Activated T-helper 17 cell treated with anti-CD3 and anti-CD28 coated beads, Interleukin-2, amount 50 U/mL, for 72 hours (primary cell): ENCODE data around the gene CHMP2A. TPM values are rescaled to one million over a fixed set of nuclear protein-coding genes. Genes with fewer than 3 reads are reported as not detected.

Source experiments
- ATAC-seq: fragments of 150-1000 bp; cut with Tn5 transposase; replicated peaks from 2 replicates; pipeline ENCODE4 v1.10.0; 2021; ENCODE audit warnings: mild to moderate bottlenecking, moderate library complexity
- H3K27ac Mint-ChIP-seq: one replicate; pipeline ENCODE4 v1.8.0; 2022; ENCODE audit warnings: mixed read lengths
- H3K27me3 Mint-ChIP-seq: one replicate; pipeline ENCODE4 v1.8.0; 2022; ENCODE audit warnings: mixed read lengths
- H3K36me3 Mint-ChIP-seq: one replicate; pipeline ENCODE4 v1.8.0; 2022; ENCODE audit warnings: low read depth, mild to moderate bottlenecking, mixed read lengths
- H3K4me1 Mint-ChIP-seq: one replicate; pipeline ENCODE4 v1.8.0; 2022; ENCODE audit warnings: mixed read lengths
- H3K4me3 Mint-ChIP-seq: one replicate; pipeline ENCODE4 v1.8.0; 2022; ENCODE audit warnings: mild to moderate bottlenecking, mixed read lengths
- H3K9me3 Mint-ChIP-seq: one replicate; pipeline ENCODE4 v1.8.0; 2022; ENCODE audit warnings: mixed read lengths
- total RNA-seq, 2 donors: library from RNA; stranded (reverse); gene quantifications; one replicate each; pipeline ENCODE4 v1.2.3, GENCODE V29; 2022

The CHMP2A gene
- total RNA-seq, 2 donors from 2014 or later: 79.0 to 95.8 TPM

DNA sequence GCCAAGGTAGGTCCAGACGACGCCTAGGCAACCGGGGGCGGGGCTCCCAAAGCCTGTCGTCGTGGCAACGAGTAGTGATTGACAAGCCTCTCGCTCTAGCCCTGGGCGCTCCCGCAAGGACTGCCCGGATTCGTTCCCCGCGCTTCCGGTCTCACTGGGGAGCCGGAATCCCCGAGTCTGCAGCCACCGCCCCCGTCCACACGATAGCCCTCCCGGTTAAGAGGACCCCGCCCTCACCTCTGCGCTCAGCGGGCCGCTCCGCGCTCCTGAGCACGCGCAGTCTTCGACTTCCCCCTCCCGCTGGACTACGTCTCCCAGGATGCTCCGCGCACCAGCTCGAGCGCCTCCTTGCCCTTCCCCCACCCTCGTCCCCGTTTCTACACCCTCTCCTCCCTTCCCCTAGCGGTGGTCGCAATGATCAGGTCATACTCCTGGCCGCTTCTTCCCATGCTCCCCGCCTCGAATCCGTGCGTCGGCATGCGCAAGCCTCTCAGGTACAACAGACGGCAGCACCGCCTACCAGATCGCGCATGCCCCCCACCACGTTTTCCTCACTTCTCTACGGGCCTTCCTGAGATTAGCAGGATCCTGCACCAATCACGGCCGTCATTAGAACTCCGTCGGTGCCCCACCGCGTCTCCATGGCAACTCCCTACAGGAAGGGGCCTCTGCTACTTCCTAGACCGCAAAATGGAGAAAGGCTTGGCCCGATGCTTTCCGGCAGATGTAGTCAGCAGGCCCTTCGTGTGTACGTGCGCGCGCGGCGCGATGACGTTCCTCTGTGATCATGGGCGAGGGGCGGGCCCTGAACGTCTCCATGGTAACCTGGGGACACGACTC lies 18.1 kb upstream of the CHMP2A start, which contains the start of gene MZF1:
Gene MZF1 (minus strand): TSS at position 518 of the 840 bp plus-strand sequence. CDS start 1,946 bp downstream, outside the sequence.
- peak; percentile 73 for ATAC-seq
- Mint-ChIP-seq H3K4me1 (peaks cover 36% of the 10 kb centered on the region), H3K4me3 (peak within 1 kb of the TSS; percentile 94), H3K27me3 (no peaks in the 10 kb centered on the region), H3K9me3 (no peaks in the 10 kb centered on the region), H3K27ac (peak within 1 kb of the TSS; percentile 100), H3K36me3 (peaks cover 54% of the 10 kb centered on the region)

DNA sequence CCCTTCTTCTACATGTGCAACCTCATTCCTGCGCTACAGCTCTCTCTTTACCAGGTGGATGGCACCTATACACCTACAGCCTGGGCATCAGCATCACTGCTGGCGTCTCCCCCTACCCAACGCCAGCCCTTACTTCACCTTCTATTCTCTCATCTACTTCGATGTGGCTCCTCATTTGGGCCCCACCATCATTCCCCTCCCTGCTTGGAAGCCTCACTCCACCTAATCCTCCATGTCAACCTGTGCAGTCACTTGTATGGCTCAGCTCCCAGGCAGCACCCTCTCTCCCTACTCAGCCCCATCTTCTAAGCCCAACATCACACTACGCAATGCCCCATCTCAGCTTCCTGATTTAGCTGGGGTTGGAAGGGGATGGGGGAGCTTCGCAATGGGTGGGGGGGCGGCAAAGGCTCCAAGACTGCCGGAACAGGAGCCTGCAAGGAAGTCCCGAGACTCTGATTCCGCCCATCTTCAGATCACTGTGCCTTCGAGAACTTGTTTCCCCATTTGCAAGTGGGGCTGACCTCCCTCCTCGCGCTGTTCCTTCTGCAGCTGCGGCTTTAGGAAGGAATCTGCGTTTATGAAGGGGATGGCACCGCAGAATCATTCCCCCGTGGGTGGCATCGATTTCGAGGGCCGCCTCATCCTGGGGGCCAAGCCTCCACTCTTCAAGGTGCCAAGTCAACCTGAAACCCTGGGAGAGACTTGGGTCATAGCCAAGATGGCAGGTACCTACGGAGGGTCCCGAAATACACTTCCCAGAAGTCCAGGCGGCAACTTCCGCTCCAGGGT lies 17.3 kb upstream of the CHMP2A start:
- Mint-ChIP-seq H3K27ac (peak overlapping the region; percentile 100), H3K36me3 (peaks cover 54% of the 10 kb centered on the region), H3K9me3 (no peaks in the 10 kb centered on the region), H3K27me3 (no peaks in the 10 kb centered on the region), H3K4me1 (peaks cover 32% of the 10 kb centered on the region), H3K4me3 (peak overlapping the region; percentile 94)
- no peak for ATAC-seq

DNA sequence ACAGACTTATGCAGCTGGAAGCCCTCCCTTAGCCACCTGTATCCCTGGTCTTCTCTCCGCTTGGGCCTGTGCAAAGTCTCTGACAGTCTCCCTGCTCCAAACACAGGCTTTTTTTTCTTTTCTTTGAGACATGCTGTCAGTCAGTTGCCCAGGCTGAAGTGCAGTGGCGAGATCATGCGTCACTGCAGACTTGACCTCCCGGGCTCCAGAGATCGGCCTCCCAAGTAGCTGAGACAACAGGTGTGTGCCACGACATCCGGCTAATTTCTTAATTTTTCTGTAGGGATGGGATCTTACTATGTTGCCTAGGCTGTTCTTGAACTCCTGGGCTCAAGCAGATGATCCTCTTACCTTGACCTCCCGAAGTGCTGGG lies 16.7 kb upstream of the CHMP2A start:
- peaks cover 57% of the 10 kb centered on the region for H3K36me3 Mint-ChIP-seq

DNA sequence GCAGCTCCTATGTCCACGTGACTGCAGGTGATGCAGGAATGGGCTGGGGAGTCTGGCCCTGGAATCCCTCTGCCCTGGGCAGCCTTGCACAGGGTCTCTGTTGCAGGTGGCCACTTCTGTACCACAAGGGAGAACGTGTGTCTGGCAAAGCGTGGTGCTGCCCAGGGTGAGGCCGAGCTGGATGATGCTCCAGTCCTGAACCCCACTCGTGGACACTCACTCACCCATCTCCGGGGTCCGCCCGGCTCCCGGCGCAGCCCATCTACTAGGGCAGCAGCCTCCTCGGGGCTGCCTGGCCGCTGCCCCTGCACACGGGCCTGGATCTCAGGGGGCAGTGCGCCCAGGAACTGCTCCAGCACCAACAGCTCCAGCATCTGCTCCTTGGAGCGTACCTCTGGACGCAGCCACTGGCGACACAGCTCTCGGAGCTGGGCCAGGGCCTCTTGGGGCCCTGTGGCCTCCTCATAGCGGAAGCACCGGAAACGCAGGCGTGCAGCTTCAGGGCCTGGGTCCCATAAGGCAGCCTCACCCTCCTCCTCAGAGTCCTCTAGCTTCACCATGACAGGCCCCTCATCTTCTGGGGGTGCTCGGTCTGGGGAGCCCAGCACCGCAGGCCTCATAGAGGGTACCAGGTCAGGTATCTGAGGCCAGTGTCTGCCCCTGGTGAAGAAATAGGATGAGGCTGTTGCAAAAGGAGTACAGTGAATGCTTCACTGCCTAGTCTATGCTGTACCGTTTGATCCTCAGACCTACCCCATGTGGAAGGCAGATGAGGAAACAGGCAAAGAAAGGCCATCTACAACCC lies 16.1 kb upstream of the CHMP2A start:
- Mint-ChIP-seq H3K27me3 (no peaks in the 10 kb centered on the region), H3K27ac (no peak overlapping the region), H3K4me1 (peaks cover 30% of the 10 kb centered on the region), H3K36me3 (peaks cover 63% of the 10 kb centered on the region), H3K9me3 (no peaks in the 10 kb centered on the region), H3K4me3 (peak overlapping the region; percentile 94)
- no peak for ATAC-seq

More for the DNA sequence above, 16.7 kb upstream of the CHMP2A start:
- Mint-ChIP-seq H3K4me3 (peak overlapping the region; percentile 94), H3K4me1 (peaks cover 32% of the 10 kb centered on the region), H3K9me3 (no peaks in the 10 kb centered on the region), H3K27me3 (no peaks in the 10 kb centered on the region), H3K27ac (peak overlapping the region; percentile 100)
- ATAC-seq: no peak

DNA sequence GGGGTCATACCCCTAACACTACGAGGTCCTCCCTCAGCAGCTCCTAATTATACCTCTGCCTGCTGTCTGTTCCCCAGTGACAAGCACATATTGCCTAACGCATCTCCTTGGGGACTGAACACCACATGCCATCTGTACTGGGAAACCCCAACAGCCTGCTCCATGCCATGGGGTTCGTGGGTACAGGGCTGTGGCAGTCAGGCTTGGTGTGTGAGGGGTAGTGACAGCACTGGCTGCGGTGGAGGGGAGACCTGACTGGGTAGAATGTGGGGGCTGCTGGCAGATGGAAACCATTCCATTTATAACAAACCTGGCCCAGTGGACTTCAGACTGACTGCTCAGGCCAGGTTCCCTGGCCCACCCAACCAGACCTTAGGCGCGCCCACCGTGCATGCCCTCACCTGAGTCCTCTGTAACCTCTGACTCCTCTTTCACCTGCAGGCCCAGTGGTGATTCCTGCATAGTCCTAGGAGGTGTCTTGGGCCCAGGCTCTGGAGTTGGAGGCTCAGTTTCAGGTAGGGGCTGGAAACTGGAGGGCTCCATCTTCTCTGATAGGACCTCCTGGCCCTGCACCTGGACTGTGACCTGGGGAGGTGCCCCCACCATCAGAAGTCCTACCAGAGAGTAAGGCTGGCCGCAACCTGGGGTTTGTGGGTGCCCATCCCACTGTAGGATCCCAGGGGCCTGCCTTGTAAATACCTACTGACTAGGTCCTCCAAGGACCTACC lies 15.2 kb upstream of the CHMP2A start:
- peaks cover 27% of the 10 kb centered on the region for H3K4me1 Mint-ChIP-seq
- H3K4me3 Mint-ChIP-seq: no peak overlapping the region
- peaks cover 65% of the 10 kb centered on the region for H3K36me3 Mint-ChIP-seq
- ATAC-seq: no peak
- no peaks in the 10 kb centered on the region for H3K9me3 Mint-ChIP-seq
- H3K27ac Mint-ChIP-seq: peak overlapping the region; percentile 40
- no peaks in the 10 kb centered on the region for H3K27me3 Mint-ChIP-seq

DNA sequence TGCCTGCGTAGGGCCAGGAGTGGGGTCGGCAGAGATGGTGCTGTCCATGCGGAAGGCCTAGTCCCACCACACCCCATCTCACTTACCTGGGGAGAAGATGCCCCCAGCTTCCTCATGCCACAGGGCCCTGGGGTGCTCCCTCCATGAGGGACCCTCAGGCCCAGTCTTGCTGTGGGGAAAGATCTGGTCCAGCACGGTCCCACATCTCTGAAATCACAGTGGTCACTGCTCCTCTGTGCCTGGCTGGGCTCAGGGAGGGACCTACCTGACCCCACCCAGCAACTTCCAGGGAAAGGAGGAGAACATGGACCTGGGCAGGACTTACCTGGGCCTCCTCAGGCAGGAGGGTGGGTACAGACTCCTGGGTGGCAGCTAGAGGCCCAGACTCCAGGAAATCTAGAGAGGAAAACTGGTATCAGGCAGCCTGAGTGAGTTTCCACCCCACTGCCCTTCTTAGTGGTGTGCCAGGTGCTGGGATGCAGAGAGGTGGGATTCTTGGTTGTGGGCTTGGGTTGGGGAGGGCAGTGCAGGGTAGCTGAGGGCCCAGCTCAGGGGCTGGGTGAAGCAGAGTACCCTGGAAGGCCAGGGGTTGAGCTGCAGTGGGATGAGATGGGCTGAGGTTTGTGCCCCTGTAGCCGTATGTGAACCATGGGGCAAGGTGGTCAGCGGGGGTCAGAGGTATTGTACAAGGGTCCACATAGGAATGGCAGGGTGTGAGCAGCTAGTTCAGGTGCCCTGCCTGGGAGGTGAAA lies 14.5 kb upstream of the CHMP2A start:
- Mint-ChIP-seq H3K36me3 (peaks cover 65% of the 10 kb centered on the region), H3K27me3 (no peaks in the 10 kb centered on the region), H3K4me1 (peaks cover 29% of the 10 kb centered on the region), H3K27ac (peak overlapping the region; percentile 40), H3K9me3 (no peaks in the 10 kb centered on the region), H3K4me3 (no peak overlapping the region)
- ATAC-seq: no peak

DNA sequence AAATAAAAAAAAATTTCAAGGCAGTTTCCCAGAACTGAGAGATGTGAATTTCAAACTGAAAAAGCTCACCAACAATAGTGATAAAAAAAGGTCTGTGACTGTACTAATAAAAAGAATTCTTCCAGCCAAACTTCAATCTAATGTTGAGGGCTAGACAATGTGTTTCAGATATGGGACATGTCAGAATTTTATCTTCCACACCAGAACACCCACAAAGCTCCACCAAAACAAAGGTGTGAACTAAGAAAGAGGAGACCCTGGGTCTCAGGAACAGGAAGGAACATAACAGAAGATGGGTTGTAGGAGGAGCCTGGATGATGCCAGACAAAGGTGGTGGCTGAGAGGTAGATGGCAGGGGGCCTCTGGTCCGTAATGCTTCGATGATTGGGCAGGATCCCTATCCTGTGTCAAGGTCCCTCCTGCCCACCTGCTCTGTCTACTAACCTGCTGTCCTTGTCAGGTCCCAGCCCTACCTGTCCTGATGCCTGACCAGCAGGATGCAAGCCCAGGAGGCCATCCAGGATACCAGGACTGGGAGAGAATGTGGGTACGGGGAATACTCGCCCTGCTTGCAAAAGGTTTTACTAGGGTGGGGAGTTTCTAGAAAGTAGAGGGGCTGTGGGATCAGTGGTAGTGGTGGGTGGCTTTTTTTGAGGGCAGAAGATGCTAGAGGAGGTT lies 13.7 kb upstream of the CHMP2A start:
- no peaks in the 10 kb centered on the region for H3K9me3 Mint-ChIP-seq
- H3K36me3 Mint-ChIP-seq: peaks cover 65% of the 10 kb centered on the region
- H3K4me1 Mint-ChIP-seq: peaks cover 30% of the 10 kb centered on the region
- H3K4me3 Mint-ChIP-seq: no peak overlapping the region
- peak overlapping the region; percentile 40 for H3K27ac Mint-ChIP-seq
- no peaks in the 10 kb centered on the region for H3K27me3 Mint-ChIP-seq
- no peak for ATAC-seq

DNA sequence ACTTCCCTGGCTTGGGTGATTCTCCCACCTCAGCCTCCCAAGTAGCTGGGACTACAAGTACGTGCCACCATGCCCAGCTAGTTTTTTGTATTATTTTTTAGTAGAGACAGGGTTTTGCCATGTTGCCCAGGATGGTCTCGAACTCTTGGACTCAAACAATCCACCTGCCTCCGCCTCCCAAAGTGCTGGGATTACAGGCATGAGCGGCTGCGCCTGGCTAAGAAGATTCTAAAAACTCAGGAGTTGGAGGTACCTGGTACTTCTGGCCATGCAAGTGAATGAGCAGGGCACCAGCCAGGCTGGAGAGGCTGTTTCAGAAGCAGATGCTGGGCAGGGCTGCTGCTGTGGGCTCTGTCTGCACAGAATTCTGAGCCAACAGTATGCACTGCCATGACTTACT lies 12.1 kb upstream of the CHMP2A start:
- H3K27me3 Mint-ChIP-seq: no peaks in the 10 kb centered on the region
- H3K27ac Mint-ChIP-seq: no peak overlapping the region
- H3K4me1 Mint-ChIP-seq: peaks cover 21% of the 10 kb centered on the region
- H3K4me3 Mint-ChIP-seq: no peak overlapping the region
- H3K36me3 Mint-ChIP-seq: peaks cover 54% of the 10 kb centered on the region
- no peaks in the 10 kb centered on the region for H3K9me3 Mint-ChIP-seq
- no peak for ATAC-seq

DNA sequence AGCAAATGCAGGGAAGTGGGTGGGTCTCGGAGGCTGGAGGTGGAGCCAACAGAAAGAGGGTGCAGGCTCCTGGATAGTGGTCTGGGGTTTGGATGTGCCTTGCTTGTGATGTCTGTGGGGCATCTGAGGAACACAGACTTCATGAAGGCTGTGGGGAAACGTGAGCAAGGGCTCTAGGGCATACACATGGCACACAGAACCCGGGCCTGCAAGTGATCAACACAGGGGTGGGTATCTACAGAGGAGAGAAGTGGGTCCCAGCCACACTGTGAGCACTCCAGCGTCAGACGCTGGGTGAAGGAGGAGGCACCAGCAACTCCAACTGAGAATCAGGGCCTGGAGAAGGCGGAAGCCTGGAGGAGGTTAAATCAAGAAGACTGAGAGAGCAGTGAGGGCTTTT lies 8.9 kb upstream of the CHMP2A start:
- ATAC-seq: no peak
- no peaks in the 10 kb centered on the region for H3K27me3 Mint-ChIP-seq
- peaks cover 47% of the 10 kb centered on the region for H3K36me3 Mint-ChIP-seq
- no peak overlapping the region for H3K27ac Mint-ChIP-seq
- H3K4me3 Mint-ChIP-seq: peak overlapping the region; percentile 100
- H3K4me1 Mint-ChIP-seq: peaks cover 19% of the 10 kb centered on the region
- no peaks in the 10 kb centered on the region for H3K9me3 Mint-ChIP-seq

DNA sequence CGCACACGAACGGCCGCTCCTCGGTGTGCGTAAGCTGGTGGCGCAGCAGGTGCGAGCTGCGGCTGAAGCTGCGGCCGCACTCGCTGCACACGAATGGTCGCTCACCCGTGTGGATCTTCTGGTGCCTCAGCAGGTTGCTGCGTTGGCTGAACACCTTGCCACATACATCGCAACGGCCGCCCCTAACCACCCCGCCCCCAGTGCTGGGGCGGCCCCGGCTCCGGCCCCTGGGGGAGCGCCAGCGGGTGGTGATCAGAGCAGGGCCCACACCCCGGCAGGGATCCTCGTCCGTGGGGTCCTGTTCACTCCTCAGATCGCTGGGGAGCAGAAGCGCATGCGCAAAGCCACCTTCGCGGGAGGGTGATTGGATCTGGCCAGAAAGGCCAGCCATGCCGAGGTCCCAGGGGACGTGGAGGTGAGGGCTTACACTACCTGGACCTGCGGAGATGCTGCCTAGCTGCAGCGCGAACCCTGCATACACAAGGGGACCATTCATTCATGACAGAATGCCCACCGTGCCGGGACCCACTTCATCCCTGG lies 8.2 kb upstream of the CHMP2A start:
- Mint-ChIP-seq H3K9me3 (no peaks in the 10 kb centered on the region), H3K36me3 (peaks cover 46% of the 10 kb centered on the region), H3K27ac (no peak overlapping the region), H3K4me3 (peak overlapping the region; percentile 100), H3K27me3 (no peaks in the 10 kb centered on the region), H3K4me1 (peaks cover 16% of the 10 kb centered on the region)
- ATAC-seq: no peak

DNA sequence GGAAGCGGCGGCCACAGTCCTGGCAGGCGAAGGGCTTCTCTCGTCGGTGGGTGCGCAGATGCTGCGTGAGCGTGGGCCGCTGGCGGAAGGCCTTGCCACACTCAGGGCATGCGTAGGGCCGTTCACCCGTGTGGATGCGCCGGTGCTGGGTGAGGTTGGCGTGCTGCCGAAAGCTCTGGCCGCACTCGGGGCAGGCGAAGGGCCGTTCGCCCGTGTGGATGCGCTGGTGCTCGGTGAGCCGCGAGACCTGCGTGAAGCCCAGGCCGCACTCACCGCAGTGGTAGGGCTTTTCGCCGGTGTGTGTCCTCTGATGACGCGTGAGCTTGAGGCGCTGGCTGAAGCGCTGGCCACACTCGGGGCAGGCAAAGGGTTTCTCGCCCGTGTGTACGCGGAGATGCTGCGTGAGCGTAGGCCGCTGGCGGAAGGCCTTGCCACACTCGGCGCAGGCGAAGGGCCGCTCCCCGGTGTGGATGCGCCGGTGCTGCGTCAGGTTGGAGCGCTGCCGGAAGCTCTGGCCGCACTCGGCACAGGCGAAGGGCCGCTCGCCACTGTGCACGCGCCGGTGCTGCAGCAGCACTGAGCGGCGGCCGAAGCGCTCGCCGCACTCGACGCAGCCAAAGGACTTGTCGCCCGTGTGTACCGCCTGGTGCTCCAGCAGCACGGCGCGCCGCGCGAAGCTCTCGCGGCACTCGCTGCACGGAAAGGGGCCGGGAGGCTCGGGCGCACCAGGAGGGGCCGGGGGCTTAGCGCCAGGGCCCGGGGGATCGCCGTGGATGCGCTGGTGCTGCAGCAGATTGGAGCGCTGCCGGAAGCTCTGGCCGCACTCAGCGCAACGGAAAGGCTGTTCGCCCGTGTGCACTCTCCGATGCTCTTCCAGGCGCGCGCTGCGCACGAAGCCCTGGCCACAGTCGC lies 7.5 kb upstream of the CHMP2A start:
- Mint-ChIP-seq H3K27me3 (no peaks in the 10 kb centered on the region), H3K36me3 (peaks cover 46% of the 10 kb centered on the region), H3K27ac (no peak overlapping the region), H3K4me3 (peak overlapping the region; percentile 100), H3K9me3 (no peaks in the 10 kb centered on the region), H3K4me1 (peaks cover 21% of the 10 kb centered on the region)
- peak; percentile 16 for ATAC-seq
